ENCODE measurements around the gene MMP17. TPM values are rescaled to one million over a fixed set of nuclear protein-coding genes. Genes with fewer than 3 reads are reported as not detected.

Gene MMP17
- total and polyA plus RNA-seq, 10 of the 15 experiments (the other 5 are each of a cell fraction or from before 2014, with no cell fraction given): 0.11 to 0.28 (median 0.23) TPM; not detected in 7

DNA sequence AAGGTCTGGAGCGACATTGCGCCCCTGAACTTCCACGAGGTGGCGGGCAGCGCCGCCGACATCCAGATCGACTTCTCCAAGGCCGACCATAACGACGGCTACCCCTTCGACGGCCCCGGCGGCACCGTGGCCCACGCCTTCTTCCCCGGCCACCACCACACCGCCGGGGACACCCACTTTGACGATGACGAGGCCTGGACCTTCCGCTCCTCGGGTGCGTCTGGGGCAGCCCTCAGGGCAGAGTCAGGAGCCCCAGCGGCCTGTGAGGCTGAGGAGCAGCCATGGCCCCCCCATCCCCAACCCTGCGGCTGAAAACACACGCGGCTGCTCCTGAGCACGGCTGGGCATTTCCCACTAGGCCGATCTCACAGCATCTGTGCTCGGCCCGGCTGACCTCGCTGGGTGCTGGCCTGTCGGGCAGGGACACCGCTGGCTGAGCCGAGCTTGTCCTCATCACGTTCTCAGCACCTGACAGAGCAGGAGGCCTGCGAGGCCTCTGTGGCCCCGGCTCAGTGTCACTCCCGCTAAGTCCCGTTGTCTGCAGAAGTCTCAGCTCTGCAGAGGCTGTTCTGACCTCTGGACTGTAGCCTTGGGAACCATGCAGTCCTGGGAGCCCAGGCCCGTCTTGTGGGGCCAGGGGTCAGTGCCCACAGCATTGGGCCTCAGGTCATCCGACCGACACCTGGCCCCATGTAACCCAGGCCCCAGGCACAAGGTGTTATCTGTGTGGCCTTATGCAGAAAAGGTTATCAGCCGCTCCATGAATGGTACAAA is 12.6 kb downstream of the MMP17 start:
- CTCF ChIA-PET: no interaction called here
- SMC1A ChIA-PET (ENCODE audit: uncharacterized antibody, unreplicated experiment): no interaction called here
- no peak for ATAC-seq
- no peak for TF ChIP-seq SUPT20H (IDR thresholded peaks at IDR 0.05; ENCODE audit: borderline replicate concordance, control insufficient read depth, low read depth, low read length)
- TF ChIP-seq NR2C2 (IDR thresholded peaks at IDR 0.05; ENCODE audit: borderline replicate concordance, control insufficient read depth, insufficient read length, low read depth): no peak
- no peak for TF ChIP-seq REST (IDR thresholded peaks at IDR 0.05; ENCODE audit: low read depth, low read length)
- no peak for TF ChIP-seq POLR2A (IDR thresholded peaks at IDR 0.05; ENCODE audit: low read depth, low read length)
- TF ChIP-seq HDAC6 (IDR thresholded peaks at IDR 0.05; ENCODE audit: unreplicated experiment): no peak
- TF ChIP-seq TCF12 (IDR thresholded peaks at IDR 0.05; ENCODE audit: low read depth, low read length): no peak
- TF ChIP-seq, protein P1, sequence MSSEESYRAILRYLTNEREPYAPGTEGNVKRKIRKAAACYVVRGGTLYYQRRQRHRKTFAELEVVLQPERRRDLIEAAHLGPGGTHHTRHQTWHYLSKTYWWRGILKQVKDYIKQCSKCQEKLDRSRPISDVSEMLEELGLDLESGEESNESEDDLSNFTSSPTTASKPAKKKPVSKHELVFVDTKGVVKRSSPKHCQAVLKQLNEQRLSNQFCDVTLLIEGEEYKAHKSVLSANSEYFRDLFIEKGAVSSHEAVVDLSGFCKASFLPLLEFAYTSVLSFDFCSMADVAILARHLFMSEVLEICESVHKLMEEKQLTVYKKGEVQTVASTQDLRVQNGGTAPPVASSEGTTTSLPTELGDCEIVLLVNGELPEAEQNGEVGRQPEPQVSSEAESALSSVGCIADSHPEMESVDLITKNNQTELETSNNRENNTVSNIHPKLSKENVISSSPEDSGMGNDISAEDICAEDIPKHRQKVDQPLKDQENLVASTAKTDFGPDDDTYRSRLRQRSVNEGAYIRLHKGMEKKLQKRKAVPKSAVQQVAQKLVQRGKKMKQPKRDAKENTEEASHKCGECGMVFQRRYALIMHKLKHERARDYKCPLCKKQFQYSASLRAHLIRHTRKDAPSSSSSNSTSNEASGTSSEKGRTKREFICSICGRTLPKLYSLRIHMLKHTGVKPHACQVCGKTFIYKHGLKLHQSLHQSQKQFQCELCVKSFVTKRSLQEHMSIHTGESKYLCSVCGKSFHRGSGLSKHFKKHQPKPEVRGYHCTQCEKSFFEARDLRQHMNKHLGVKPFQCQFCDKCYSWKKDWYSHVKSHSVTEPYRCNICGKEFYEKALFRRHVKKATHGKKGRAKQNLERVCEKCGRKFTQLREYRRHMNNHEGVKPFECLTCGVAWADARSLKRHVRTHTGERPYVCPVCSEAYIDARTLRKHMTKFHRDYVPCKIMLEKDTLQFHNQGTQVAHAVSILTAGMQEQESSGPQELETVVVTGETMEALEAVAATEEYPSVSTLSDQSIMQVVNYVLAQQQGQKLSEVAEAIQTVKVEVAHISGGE (CRISPR knock-in tag; IDR thresholded peaks at IDR 0.05): no peak
- TF ChIP-seq, protein P2, sequence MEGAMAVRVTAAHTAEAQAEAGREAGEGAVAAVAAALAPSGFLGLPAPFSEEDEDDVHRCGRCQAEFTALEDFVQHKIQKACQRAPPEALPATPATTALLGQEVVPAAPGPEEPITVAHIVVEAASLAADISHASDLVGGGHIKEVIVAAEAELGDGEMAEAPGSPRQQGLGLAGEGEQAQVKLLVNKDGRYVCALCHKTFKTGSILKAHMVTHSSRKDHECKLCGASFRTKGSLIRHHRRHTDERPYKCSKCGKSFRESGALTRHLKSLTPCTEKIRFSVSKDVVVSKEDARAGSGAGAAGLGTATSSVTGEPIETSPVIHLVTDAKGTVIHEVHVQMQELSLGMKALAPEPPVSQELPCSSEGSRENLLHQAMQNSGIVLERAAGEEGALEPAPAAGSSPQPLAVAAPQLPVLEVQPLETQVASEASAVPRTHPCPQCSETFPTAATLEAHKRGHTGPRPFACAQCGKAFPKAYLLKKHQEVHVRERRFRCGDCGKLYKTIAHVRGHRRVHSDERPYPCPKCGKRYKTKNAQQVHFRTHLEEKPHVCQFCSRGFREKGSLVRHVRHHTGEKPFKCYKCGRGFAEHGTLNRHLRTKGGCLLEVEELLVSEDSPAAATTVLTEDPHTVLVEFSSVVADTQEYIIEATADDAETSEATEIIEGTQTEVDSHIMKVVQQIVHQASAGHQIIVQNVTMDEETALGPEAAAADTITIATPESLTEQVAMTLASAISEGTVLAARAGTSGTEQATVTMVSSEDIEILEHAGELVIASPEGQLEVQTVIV (IDR thresholded peaks at IDR 0.05; ENCODE audit: borderline replicate concordance, partially characterized antibody): no peak
- no peak for TF ChIP-seq PML (IDR thresholded peaks at IDR 0.05; ENCODE audit: low read length)
- TF ChIP-seq, protein P3, sequence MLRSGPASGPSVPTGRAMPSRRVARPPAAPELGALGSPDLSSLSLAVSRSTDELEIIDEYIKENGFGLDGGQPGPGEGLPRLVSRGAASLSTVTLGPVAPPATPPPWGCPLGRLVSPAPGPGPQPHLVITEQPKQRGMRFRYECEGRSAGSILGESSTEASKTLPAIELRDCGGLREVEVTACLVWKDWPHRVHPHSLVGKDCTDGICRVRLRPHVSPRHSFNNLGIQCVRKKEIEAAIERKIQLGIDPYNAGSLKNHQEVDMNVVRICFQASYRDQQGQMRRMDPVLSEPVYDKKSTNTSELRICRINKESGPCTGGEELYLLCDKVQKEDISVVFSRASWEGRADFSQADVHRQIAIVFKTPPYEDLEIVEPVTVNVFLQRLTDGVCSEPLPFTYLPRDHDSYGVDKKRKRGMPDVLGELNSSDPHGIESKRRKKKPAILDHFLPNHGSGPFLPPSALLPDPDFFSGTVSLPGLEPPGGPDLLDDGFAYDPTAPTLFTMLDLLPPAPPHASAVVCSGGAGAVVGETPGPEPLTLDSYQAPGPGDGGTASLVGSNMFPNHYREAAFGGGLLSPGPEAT (IDR thresholded peaks at IDR 0.05; ENCODE audit: low read depth): no peak

More for the DNA sequence above, 12.6 kb downstream of the MMP17 start:
- Histone ChIP-seq H3K27ac (ENCODE audit: control insufficient read depth, insufficient read depth) (no peak overlapping the region), H3K4me1 (ENCODE audit: control insufficient read depth, insufficient read depth, low read length) (no peaks in the 10 kb centered on the region), H3K4me2 (ENCODE audit: control insufficient read depth, insufficient read depth) (no peak overlapping the region), H3K36me3 (ENCODE audit: control insufficient read depth in 2 of 2, insufficient read depth in 2 of 2, low read length in 1 of 2) (no peaks in the 10 kb centered on the region), H3K27me3 (replicated peaks in 1 of 2; ENCODE audit: control insufficient read depth in 2 of 2, insufficient read depth in 2 of 2, low read length in 1 of 2) (no peaks in the 10 kb centered on the region), H2AFZ (ENCODE audit: control insufficient read depth, low read depth, low read length) (no peak overlapping the region), H4K20me1 (ENCODE audit: control insufficient read depth, insufficient read depth) (no peaks in the 10 kb centered on the region), H3K9me3 (replicated peaks; ENCODE audit: control insufficient read depth, insufficient read depth, low read length) (no peaks in the 10 kb centered on the region), H3K79me2 (ENCODE audit: control insufficient read depth, insufficient read depth, low read length) (no peaks in the 10 kb centered on the region), H3K9ac (ENCODE audit: control insufficient read depth, insufficient read depth, low read length) (no peak overlapping the region), H3K4me3 (no peak overlapping the region)
- FAIRE-seq (no peak), DNase-seq (ENCODE audit: low read depth, low spot score) (no peak)
- ChIA-PET POLR2A (no interaction called here), RAD21 (ENCODE audit: unreplicated experiment) (no interaction called here)
- intact Hi-C loops (cut with micrococcal nuclease; ENCODE audit: unreplicated experiment) (no loop called here), in situ Hi-C loops (cut with MboI) (no loop called here)
- no TSS peak for BruUV-seq (replicated peaks)
- WGBS (ENCODE audit: insufficient coverage, insufficient replicate concordance, low lambda C conversion rate, missing lambda C conversion rate): 83% methylated on average over 46 of the region's 46 CpGs

Data from GM12878 (cell line).